ENCODE data around the gene TMEM132D. TPM values are rescaled to one million over a fixed set of nuclear protein-coding genes. Genes with fewer than 3 reads are reported as not detected.

Gene TMEM132D
- total and polyA plus RNA-seq, 2 donors from 2014 or later = 0.13 TPM; not detected in 1

- Histone ChIP-seq H3K27me3 (ENCODE audit: control insufficient read depth, insufficient read depth, low read length) (no peaks in the 10 kb centered on the region), H3K27ac (ENCODE audit: low read depth in 2 of 2, low read length in 2 of 2) (no peak overlapping the region), H3K4me1 (ENCODE audit: control insufficient read depth in 2 of 3, insufficient read depth in 2 of 3, low read depth in 1 of 3, low read length in 3 of 3) (no peaks in the 10 kb centered on the region), H3K9ac (ENCODE audit: low read length in 3 of 3) (no peak overlapping the region), H3K4me3 (ENCODE audit: low read length in 3 of 3) (no peak overlapping the region), H3K36me3 (ENCODE audit: control insufficient read depth in 2 of 3, insufficient read depth in 3 of 3, low read length in 3 of 3) (no peaks in the 10 kb centered on the region), H3K9me3 (ENCODE audit: control insufficient read depth in 2 of 3, insufficient read depth in 1 of 3, low read length in 3 of 3) (peaks cover 0 to 8% (median 0%) of the 10 kb centered on the region in 3 donors)
- no peak for TF ChIP-seq CTCF (IDR thresholded peaks at IDR 0.05; ENCODE audit: borderline replicate concordance, extremely low read depth, insufficient read depth)
- intact Hi-C loops (cut with DNase I) = no loop called here
- DNase-seq (no peak), FAIRE-seq (no peak)
These were observed 490.5 kb downstream of the TMEM132D start for GRCh38 chr12:129413295-129413694.

GRCh38 chr12:129409281-129409680, 494.5 kb downstream of the TMEM132D start:
- FAIRE-seq = no peak
- no peaks in the 10 kb centered on the region for H3K36me3 ChIP-seq (ENCODE audit: control insufficient read depth in 2 of 3, insufficient read depth in 3 of 3, low read length in 3 of 3)
- H3K4me3 ChIP-seq (ENCODE audit: low read length in 3 of 3) = no peak overlapping the region
- no peak overlapping the region for H3K27ac ChIP-seq (ENCODE audit: low read depth in 2 of 2, low read length in 2 of 2)
- no peaks in the 10 kb centered on the region for H3K27me3 ChIP-seq (ENCODE audit: control insufficient read depth, insufficient read depth, low read length)
- no peak overlapping the region for H3K9ac ChIP-seq (ENCODE audit: low read length in 3 of 3)
- no peaks in the 10 kb centered on the region for H3K9me3 ChIP-seq (ENCODE audit: control insufficient read depth in 2 of 3, insufficient read depth in 1 of 3, low read length in 3 of 3)
- no peak for DNase-seq
- no peaks in the 10 kb centered on the region for H3K4me1 ChIP-seq (ENCODE audit: control insufficient read depth in 2 of 3, insufficient read depth in 2 of 3, low read depth in 1 of 3, low read length in 3 of 3)
- intact Hi-C loops (cut with DNase I) = no loop called here
- TF ChIP-seq CTCF (IDR thresholded peaks at IDR 0.05; ENCODE audit: borderline replicate concordance, extremely low read depth, insufficient read depth) = no peak

- Histone ChIP-seq H3K27ac (ENCODE audit: low read depth in 2 of 2, low read length in 2 of 2) (no peak overlapping the region), H3K27me3 (ENCODE audit: control insufficient read depth, insufficient read depth, low read length) (no peaks in the 10 kb centered on the region), H3K36me3 (ENCODE audit: control insufficient read depth in 2 of 3, insufficient read depth in 3 of 3, low read length in 3 of 3) (no peaks in the 10 kb centered on the region), H3K4me3 (ENCODE audit: low read length in 3 of 3) (no peak overlapping the region), H3K4me1 (ENCODE audit: control insufficient read depth in 2 of 3, insufficient read depth in 2 of 3, low read depth in 1 of 3, low read length in 3 of 3) (no peaks in the 10 kb centered on the region), H3K9me3 (ENCODE audit: control insufficient read depth in 2 of 3, insufficient read depth in 1 of 3, low read length in 3 of 3) (peaks cover 0 to 2% (median 0%) of the 10 kb centered on the region in 3 donors), H3K9ac (ENCODE audit: low read length in 3 of 3) (no peak overlapping the region)
- DNase-seq = no peak
- TF ChIP-seq CTCF (IDR thresholded peaks at IDR 0.05; ENCODE audit: borderline replicate concordance, extremely low read depth, insufficient read depth) = no peak
- intact Hi-C loops (cut with DNase I) = no loop called here
- no peak for FAIRE-seq
These were observed 499.3 kb downstream of the TMEM132D start for GRCh38 chr12:129404556-129404955.

- TF ChIP-seq CTCF (IDR thresholded peaks at IDR 0.05; ENCODE audit: borderline replicate concordance, extremely low read depth, insufficient read depth) = no peak
- intact Hi-C loops (cut with DNase I) = no loop called here
- H3K9me3 ChIP-seq (ENCODE audit: control insufficient read depth in 2 of 3, insufficient read depth in 1 of 3, low read length in 3 of 3) = peaks cover 0 to 2% (median 0%) of the 10 kb centered on the region in 3 donors
- H3K27ac ChIP-seq (ENCODE audit: low read depth in 2 of 2, low read length in 2 of 2) = no peak overlapping the region
- no peak overlapping the region for H3K9ac ChIP-seq (ENCODE audit: low read length in 3 of 3)
- H3K4me1 ChIP-seq (ENCODE audit: control insufficient read depth in 2 of 3, insufficient read depth in 2 of 3, low read depth in 1 of 3, low read length in 3 of 3) = no peaks in the 10 kb centered on the region
- H3K27me3 ChIP-seq (ENCODE audit: control insufficient read depth, insufficient read depth, low read length) = no peaks in the 10 kb centered on the region
- DNase-seq = no peak
- H3K36me3 ChIP-seq (ENCODE audit: control insufficient read depth in 2 of 3, insufficient read depth in 3 of 3, low read length in 3 of 3) = no peaks in the 10 kb centered on the region
- no peak for FAIRE-seq
- H3K4me3 ChIP-seq (ENCODE audit: low read length in 3 of 3) = no peak overlapping the region
These were observed 502.3 kb downstream of the TMEM132D start for GRCh38 chr12:129401572-129401971.

All from kidney (tissue), 14 donors.